Spleen (tissue), 7 donors: ENCODE measurements around the gene BRCA2.

ENCODE experiments used
- CTCF ChIP-seq, 11 experiments: fragments of 200-600 bp in 7 of 11; fragments of 450-650 bp in 4 of 11; sonication (generic) in 4 of 11; IDR thresholded peaks in 8 of 11; conservative IDR thresholded peaks in 3 of 11; 1 replicate in 7 of 11; 2 replicates in 4 of 11; pipeline versions ENCODE4 v1.4.0 to v1.8.0; 2016 to 2021; ENCODE audit warnings: antibody characterized with exemption in 11 of 11, inconsistent platforms in 4 of 11, mild to moderate bottlenecking in 1 of 11
- POLR2A ChIP-seq, 3 donors: fragments of 450-650 bp; IDR thresholded peaks; one replicate each; pipeline ENCODE4 v1.5.1; 2017; ENCODE audit warnings: antibody characterized with exemption in 3 of 3, mild to moderate bottlenecking in 1 of 3
- POLR2AphosphoS5 ChIP-seq, 3 donors: sonication (generic); formaldehyde crosslinking; IDR thresholded peaks; one replicate each; pipeline ENCODE4 v1.5.1; 2017; ENCODE audit warnings: antibody characterized with exemption in 3 of 3
- donor health status: DM: no; HTN: no; CAD: no; lungs with moderate emphysema.
- donor health status: DM: no; HTN: no; CAD: no.
- donor health status: DM: no; HTN: no; CAD: no.

- TF ChIP-seq POLR2A (IDR thresholded peaks at IDR 0.05) (no peak), CTCF (IDR thresholded peaks at IDR 0.05 in 8 of 11, conservative IDR thresholded peaks at IDR 0.05 in 3 of 11) (no peak), POLR2AphosphoS5 (IDR thresholded peaks at IDR 0.05) (no peak)
Observed at GRCh38 chr13:32323912-32324311, 8.6 kb downstream of the BRCA2 start.
